ENCODE data around the gene PROSER2. TPM values are rescaled to one million over a fixed set of nuclear protein-coding genes. Genes with fewer than 3 reads are reported as not detected.

PROSER2 gene
- total and polyA plus RNA-seq, 2 of the 13 experiments (the other 11 are each of a cell fraction or from before 2014, with no cell fraction given) = 6.9 to 7.7 TPM

DNA sequence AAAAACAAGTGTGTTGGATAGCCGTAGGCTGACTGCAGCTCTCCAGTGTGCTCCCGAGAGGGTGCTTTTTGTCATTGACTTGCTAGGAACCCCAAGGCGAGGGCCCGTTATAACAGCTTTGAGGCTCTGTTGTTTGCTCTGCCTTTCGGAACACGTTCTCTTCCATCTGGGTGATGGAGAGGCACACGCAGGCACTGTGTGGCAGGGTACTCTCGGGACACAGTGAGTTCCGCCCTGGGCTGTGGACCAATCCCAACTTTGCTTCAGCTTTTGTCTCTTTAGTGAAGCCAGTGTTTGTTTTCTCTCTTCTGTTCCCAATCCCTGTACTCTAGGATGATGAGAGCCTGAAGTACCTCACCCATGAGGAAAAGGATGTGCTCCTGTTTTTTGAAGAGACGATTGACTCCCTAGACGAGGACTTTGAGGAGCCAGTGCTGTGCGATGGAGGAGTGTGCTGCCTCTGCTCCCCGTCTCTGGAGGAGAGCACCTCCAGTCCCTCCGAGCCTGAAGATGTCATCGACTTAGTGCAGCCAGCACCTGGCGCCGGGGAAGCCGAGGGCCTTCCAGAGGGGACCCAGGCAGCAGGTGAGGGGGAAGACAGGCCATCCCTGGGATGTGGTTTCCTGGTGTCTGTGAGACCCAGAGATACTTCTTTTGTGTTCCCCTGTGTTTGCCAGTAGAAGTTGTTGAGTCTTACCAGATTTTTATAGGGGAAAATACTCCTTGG lies 43.2 kb downstream of the PROSER2 start (continued):
- no peak for TF ChIP-seq NCOR1 (IDR thresholded peaks at IDR 0.05; ENCODE audit: borderline replicate concordance, low read length)

DNA sequence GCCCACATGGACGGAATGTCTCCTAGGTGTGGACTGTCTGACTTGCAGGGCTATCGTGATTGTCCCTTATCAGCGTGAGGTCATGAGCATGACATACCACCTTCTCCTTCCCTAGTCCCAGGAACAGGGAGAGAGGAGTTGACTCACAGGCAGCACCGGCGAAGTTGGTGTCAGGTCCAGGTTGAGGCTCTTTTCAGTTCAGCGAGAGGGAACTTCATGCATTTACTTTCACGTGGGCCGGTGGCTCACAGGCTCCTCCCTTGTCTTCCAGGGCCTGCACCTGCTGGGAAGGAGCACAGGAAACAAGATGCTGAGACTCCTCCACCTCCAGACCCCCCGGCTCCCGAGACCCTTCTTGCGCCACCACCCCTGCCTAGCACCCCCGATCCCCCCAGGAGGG lies 46.1 kb downstream of the PROSER2 start:
- ChIA-PET POLR2A (no interaction called here), CTCF (ENCODE audit: low intra/inter-chr PET ratio, low total read pairs) (no interaction called here)
- Histone ChIP-seq H3K36me3 (replicated peaks in 1 of 2; ENCODE audit: control insufficient read depth in 1 of 2, insufficient read depth in 2 of 2, low read length in 2 of 2) (peaks cover 9 to 34% of the 10 kb centered on the region in 2 experiments), H3K9me3 (ENCODE audit: low read length) (no peaks in the 10 kb centered on the region), H3K4me1 (ENCODE audit: insufficient read depth, low read length) (peaks cover 12% of the 10 kb centered on the region), H4K20me1 (ENCODE audit: insufficient read depth, low read length) (no peaks in the 10 kb centered on the region), H3K9ac (ENCODE audit: insufficient read depth, low read depth, low read length) (no peak overlapping the region), H3K79me2 (ENCODE audit: insufficient read depth, low read length) (no peaks in the 10 kb centered on the region), H3K4me3 (replicated peaks in 1 of 3; ENCODE audit: insufficient read depth in 1 of 3, low read depth in 2 of 3, low read length in 3 of 3) (no peak overlapping the region), H3K4me2 (ENCODE audit: low read depth, low read length) (no peak overlapping the region), H3K27ac (ENCODE audit: extremely low read length, insufficient read depth, low read length) (no peak overlapping the region), H3K27me3 (ENCODE audit: control insufficient read depth in 1 of 2, insufficient read depth in 2 of 2, low read length in 2 of 2) (no peaks in the 10 kb centered on the region), H2AFZ (ENCODE audit: low read length) (no peak overlapping the region)
- BruUV-seq (replicated peaks) = no TSS peak
- ATAC-seq (no peak), FAIRE-seq (no peak), DNase-seq (ENCODE audit: low spot score) (no peak)
- 97% methylated on average over 12 of the region's 12 CpGs for WGBS (ENCODE audit: low lambda C conversion rate)
- in situ Hi-C loops (cut with HindIII; ENCODE audit: extremely low pct_ligation_motif_present, low pct_unique_long_range_greater_than_20kb) (no loop called here), intact Hi-C loops (cut with micrococcal nuclease; ENCODE audit: unreplicated experiment) (no loop called here)
- TF ChIP-seq ZKSCAN5 (CRISPR knock-in tag; IDR thresholded peaks at IDR 0.05) (no peak), ETV6 (CRISPR knock-in tag; conservative IDR thresholded peaks at IDR 0.05) (no peak), ZNF205 (CRISPR knock-in tag; IDR thresholded peaks at IDR 0.05) (no peak), ZIK1 (CRISPR knock-in tag; IDR thresholded peaks at IDR 0.05; ENCODE audit: borderline replicate concordance, low read depth) (no peak), ZNF430 (CRISPR knock-in tag; IDR thresholded peaks at IDR 0.05) (no peak), CREM (IDR thresholded peaks at IDR 0.05) (no peak), CREM (CRISPR knock-in tag; IDR thresholded peaks at IDR 0.05) (no peak), ZNF20 (CRISPR knock-in tag; IDR thresholded peaks at IDR 0.05) (no peak), ZNF12 (CRISPR knock-in tag; IDR thresholded peaks at IDR 0.05) (no peak), TRIM24 (CRISPR knock-in tag; IDR thresholded peaks at IDR 0.05) (no peak)
- TF ChIP-seq, protein P1, sequence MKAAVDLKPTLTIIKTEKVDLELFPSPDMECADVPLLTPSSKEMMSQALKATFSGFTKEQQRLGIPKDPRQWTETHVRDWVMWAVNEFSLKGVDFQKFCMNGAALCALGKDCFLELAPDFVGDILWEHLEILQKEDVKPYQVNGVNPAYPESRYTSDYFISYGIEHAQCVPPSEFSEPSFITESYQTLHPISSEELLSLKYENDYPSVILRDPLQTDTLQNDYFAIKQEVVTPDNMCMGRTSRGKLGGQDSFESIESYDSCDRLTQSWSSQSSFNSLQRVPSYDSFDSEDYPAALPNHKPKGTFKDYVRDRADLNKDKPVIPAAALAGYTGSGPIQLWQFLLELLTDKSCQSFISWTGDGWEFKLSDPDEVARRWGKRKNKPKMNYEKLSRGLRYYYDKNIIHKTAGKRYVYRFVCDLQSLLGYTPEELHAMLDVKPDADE (CRISPR knock-in tag; IDR thresholded peaks at IDR 0.05) = no peak
- TF ChIP-seq, protein P2, sequence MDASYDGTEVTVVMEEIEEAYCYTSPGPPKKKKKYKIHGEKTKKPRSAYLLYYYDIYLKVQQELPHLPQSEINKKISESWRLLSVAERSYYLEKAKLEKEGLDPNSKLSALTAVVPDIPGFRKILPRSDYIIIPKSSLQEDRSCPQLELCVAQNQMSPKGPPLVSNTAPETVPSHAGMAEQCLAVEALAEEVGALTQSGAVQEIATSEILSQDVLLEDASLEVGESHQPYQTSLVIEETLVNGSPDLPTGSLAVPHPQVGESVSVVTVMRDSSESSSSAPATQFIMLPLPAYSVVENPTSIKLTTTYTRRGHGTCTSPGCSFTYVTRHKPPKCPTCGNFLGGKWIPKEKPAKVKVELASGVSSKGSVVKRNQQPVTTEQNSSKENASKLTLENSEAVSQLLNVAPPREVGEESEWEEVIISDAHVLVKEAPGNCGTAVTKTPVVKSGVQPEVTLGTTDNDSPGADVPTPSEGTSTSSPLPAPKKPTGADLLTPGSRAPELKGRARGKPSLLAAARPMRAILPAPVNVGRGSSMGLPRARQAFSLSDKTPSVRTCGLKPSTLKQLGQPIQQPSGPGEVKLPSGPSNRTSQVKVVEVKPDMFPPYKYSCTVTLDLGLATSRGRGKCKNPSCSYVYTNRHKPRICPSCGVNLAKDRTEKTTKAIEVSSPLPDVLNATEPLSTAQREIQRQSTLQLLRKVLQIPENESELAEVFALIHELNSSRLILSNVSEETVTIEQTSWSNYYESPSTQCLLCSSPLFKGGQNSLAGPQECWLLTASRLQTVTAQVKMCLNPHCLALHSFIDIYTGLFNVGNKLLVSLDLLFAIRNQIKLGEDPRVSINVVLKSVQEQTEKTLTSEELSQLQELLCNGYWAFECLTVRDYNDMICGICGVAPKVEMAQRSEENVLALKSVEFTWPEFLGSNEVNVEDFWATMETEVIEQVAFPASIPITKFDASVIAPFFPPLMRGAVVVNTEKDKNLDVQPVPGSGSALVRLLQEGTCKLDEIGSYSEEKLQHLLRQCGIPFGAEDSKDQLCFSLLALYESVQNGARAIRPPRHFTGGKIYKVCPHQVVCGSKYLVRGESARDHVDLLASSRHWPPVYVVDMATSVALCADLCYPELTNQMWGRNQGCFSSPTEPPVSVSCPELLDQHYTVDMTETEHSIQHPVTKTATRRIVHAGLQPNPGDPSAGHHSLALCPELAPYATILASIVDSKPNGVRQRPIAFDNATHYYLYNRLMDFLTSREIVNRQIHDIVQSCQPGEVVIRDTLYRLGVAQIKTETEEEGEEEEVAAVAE (CRISPR knock-in tag; IDR thresholded peaks at IDR 0.05; ENCODE audit: borderline replicate concordance) = no peak
- TF ChIP-seq, protein P3, sequence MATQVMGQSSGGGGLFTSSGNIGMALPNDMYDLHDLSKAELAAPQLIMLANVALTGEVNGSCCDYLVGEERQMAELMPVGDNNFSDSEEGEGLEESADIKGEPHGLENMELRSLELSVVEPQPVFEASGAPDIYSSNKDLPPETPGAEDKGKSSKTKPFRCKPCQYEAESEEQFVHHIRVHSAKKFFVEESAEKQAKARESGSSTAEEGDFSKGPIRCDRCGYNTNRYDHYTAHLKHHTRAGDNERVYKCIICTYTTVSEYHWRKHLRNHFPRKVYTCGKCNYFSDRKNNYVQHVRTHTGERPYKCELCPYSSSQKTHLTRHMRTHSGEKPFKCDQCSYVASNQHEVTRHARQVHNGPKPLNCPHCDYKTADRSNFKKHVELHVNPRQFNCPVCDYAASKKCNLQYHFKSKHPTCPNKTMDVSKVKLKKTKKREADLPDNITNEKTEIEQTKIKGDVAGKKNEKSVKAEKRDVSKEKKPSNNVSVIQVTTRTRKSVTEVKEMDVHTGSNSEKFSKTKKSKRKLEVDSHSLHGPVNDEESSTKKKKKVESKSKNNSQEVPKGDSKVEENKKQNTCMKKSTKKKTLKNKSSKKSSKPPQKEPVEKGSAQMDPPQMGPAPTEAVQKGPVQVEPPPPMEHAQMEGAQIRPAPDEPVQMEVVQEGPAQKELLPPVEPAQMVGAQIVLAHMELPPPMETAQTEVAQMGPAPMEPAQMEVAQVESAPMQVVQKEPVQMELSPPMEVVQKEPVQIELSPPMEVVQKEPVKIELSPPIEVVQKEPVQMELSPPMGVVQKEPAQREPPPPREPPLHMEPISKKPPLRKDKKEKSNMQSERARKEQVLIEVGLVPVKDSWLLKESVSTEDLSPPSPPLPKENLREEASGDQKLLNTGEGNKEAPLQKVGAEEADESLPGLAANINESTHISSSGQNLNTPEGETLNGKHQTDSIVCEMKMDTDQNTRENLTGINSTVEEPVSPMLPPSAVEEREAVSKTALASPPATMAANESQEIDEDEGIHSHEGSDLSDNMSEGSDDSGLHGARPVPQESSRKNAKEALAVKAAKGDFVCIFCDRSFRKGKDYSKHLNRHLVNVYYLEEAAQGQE (IDR thresholded peaks at IDR 0.05; ENCODE audit: borderline replicate concordance in 1 of 2, low read depth in 1 of 2, low read length in 2 of 2) = no peak

Data from HepG2 (cell line).